HepG2 (cell line): ENCODE measurements around the gene TMC8. TPM values are rescaled to one million over a fixed set of nuclear protein-coding genes. Genes with fewer than 3 reads are reported as not detected.

Source experiments
- ATAD3A ChIP-seq: sonication (generic); formaldehyde crosslinking; IDR thresholded peaks from 2 replicates; pipeline ENCODE4 v1.4.0; 2020; ENCODE audit warnings: missing genetic modification reagents
- DR1 ChIP-seq: sonication (generic); formaldehyde crosslinking; IDR thresholded peaks from 2 replicates; pipeline ENCODE4 v1.8.0; 2021; ENCODE audit warnings: mild to moderate bottlenecking, missing genetic modification reagents, inconsistent platforms
- EP300 ChIP-seq, 3 experiments: sonication (generic) in 1 of 3; formaldehyde crosslinking in 1 of 3; IDR thresholded peaks; 2 replicates each; pipeline versions ENCODE4 v1.5.1 to v1.6.1; 2011 to 2020; ENCODE audit warnings: low read depth in 2 of 3, low read length in 2 of 3, borderline replicate concordance in 1 of 3, improper control_type of control experiment in 1 of 3, mild to moderate bottlenecking in 1 of 3, missing genetic modification reagents in 1 of 3, moderate library complexity in 1 of 3
- FOSL1 ChIP-seq: sonication (generic); formaldehyde crosslinking; IDR thresholded peaks from 2 replicates; pipeline ENCODE4 v1.9.0; 2021; ENCODE audit warnings: missing genetic modification reagents, borderline replicate concordance
- FOXJ3 ChIP-seq: sonication (generic); formaldehyde crosslinking; IDR thresholded peaks from 2 replicates; pipeline ENCODE4 v1.4.0; 2020; ENCODE audit warnings: missing genetic modification reagents, mild to moderate bottlenecking, borderline replicate concordance
- MATR3 ChIP-seq: sonication (generic); formaldehyde crosslinking; IDR thresholded peaks from 2 replicates; pipeline ENCODE4 v1.4.0; 2020; ENCODE audit warnings: missing genetic modification reagents
- MIER3 ChIP-seq: IDR thresholded peaks from 2 replicates; pipeline ENCODE4 v1.6.1; 2016; ENCODE audit warnings: missing compliant biosample characterization, borderline replicate concordance
- MIXL1 ChIP-seq: IDR thresholded peaks from 2 replicates; pipeline ENCODE4 v1.6.1; 2016
- MXD4 ChIP-seq: IDR thresholded peaks from 2 replicates; pipeline ENCODE4 v1.6.1; 2016; ENCODE audit warnings: mild to moderate bottlenecking, missing biosample characterization, missing genetic modification reagents
- NFE2 ChIP-seq: sonication (generic); formaldehyde crosslinking; IDR thresholded peaks from 2 replicates; pipeline ENCODE4 v1.4.0; 2020; ENCODE audit warnings: missing genetic modification reagents
- PITX1 ChIP-seq: sonication (generic); formaldehyde crosslinking; IDR thresholded peaks from 2 replicates; pipeline ENCODE4 v1.5.1; 2020; ENCODE audit warnings: mild to moderate bottlenecking, missing genetic modification reagents
- PPARG ChIP-seq: conservative IDR thresholded peaks from 2 replicates; pipeline ENCODE4 v1.6.1; 2016; ENCODE audit warnings: missing biosample characterization, missing genetic modification reagents
- SIN3B ChIP-seq: fragments of 150-350 bp; IDR thresholded peaks from 2 replicates; pipeline ENCODE4 v1.6.1; 2014; ENCODE audit warnings: low read length
- SOX13 ChIP-seq, 3 experiments: fragments of 450-650 bp in 1 of 3; sonication (generic) in 1 of 3; formaldehyde crosslinking in 1 of 3; IDR thresholded peaks in 2 of 3; conservative IDR thresholded peaks in 1 of 3; 2 replicates each; pipeline versions ENCODE4 v1.5.0 to v1.6.1; 2016 to 2020; ENCODE audit warnings: antibody characterized with exemption in 1 of 3, mild to moderate bottlenecking in 1 of 3, missing compliant biosample characterization in 1 of 3, missing genetic modification reagents in 1 of 3, moderate library complexity in 1 of 3
- ZBTB7A ChIP-seq: sonication (generic); formaldehyde crosslinking; IDR thresholded peaks from 2 replicates; pipeline ENCODE4 v1.8.0; 2022; ENCODE audit warnings: mild to moderate bottlenecking, missing genetic modification reagents
- ZKSCAN1 ChIP-seq: fragments of 150-350 bp; IDR thresholded peaks from 2 replicates; pipeline ENCODE4 v1.6.1; 2014; ENCODE audit warnings: low read length
- ZNF224 ChIP-seq: sonication (generic); formaldehyde crosslinking; IDR thresholded peaks from 2 replicates; pipeline ENCODE4 v1.5.0; 2020; ENCODE audit warnings: mild to moderate bottlenecking, missing genetic modification reagents
- ZNF557 ChIP-seq: sonication (generic); formaldehyde crosslinking; IDR thresholded peaks from 2 replicates; pipeline ENCODE4 v1.4.0; 2020; ENCODE audit warnings: missing genetic modification reagents
- ZNF614 ChIP-seq: IDR thresholded peaks from 2 replicates; pipeline ENCODE4 v1.6.1; 2018; ENCODE audit warnings: missing biosample characterization, missing genetic modification reagents, inconsistent platforms, borderline replicate concordance
- ZNF652 ChIP-seq: IDR thresholded peaks from 2 replicates; pipeline ENCODE4 v1.6.1; 2016; ENCODE audit warnings: low read depth, borderline replicate concordance
- ZNF773 ChIP-seq: sonication (generic); formaldehyde crosslinking; IDR thresholded peaks from 2 replicates; pipeline ENCODE4 v1.4.0; 2020; ENCODE audit warnings: missing genetic modification reagents, borderline replicate concordance
- polyA plus RNA-seq, 8 experiments: library from polyadenylated mRNA; depleted of rRNA in 3 of 8; stranded (reverse) in 7 of 8; unstranded in 1 of 8; fragments of >200 nt; fragmentation: Illumina TruSeq in 4 of 8; extraction: Trizol in 4 of 8; gene quantifications; 2 replicates each; pipeline versions ENCODE4 v1.2.1 to v1.2.3, GENCODE V29; 2011 to 2016; ENCODE audit warnings: low read depth in 4 of 8, missing spikeins in 1 of 8, mixed read lengths in 1 of 8; ENCODE audit not compliant: insufficient read depth in 1 of 8
- total RNA-seq, 5 experiments: library from RNA; depleted of rRNA; stranded (reverse); fragments of >200 nt; fragmentation: Illumina TruSeq; extraction: Trizol; gene quantifications; 2 replicates each; pipeline ENCODE4 v1.2.3, GENCODE V29; 2016; ENCODE audit warnings: low read depth in 1 of 5
- TF ChIP-seq, protein P1 (sequence below): sonication (generic); formaldehyde crosslinking; IDR thresholded peaks from 2 replicates; pipeline ENCODE4 v1.5.0; 2020; ENCODE audit warnings: mild to moderate bottlenecking, missing genetic modification reagents
- TF ChIP-seq, protein P2 (sequence below): sonication (generic); formaldehyde crosslinking; IDR thresholded peaks from 2 replicates; pipeline ENCODE4 v1.9.0; 2021; ENCODE audit warnings: missing genetic modification reagents, borderline replicate concordance

TMC8 gene
- total and polyA plus RNA-seq, 2 of the 13 experiments (the other 11 are each of a cell fraction or from before 2014, with no cell fraction given), result 0.53 to 7.8 TPM

DNA sequence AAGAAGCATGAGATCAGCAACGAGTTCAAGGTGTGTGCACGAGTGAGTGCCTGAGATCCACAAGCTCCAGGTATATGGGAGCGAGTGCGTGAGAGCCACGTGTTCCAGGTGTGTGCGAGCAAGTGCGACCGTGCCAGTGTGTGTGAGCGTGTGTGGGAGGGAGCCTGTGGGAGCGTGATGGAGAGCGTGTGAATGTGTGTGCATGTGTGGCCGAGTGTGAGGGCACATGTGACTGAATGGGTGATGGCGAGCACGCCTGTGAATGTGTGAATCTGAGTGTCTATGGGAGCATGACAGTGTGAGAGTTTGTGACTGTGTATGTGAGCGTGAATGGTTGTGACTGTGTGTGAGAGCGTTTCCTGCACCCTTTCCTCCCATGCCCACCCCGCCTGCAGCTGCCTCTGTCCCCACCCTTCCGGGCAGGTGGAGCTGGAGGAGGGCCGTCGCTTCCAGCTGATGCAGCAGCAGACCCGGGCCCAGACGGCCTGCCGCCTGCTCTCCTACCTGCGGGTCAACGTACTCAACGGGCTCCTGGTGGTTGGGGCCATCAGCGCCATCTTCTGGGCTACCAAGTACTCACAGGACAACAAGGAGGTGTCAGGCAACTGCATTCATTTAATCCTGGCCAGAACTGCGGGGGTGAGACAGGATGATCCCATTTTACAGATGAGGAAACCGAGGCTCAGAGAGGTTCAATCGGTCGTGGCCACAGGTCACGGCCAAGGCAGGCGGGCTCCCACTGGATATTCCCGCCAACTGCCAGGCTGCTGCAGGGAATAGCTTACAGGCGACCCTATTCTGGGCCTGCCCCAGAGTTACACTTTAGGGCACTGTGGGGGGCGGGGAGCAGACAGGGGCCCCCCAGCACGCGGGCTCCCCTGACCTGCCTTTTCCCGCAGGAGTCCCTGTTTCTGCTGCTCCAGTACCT is 3.7 kb downstream of the TMC8 start (continued):
- TF ChIP-seq SOX13 (IDR thresholded peaks at IDR 0.05) (no peak), SOX13 (CRISPR knock-in tag; conservative IDR thresholded peaks at IDR 0.05 in 1 of 2, IDR thresholded peaks at IDR 0.05 in 1 of 2) (no peak), ZNF224 (CRISPR knock-in tag) (no peak), MIER3 (CRISPR knock-in tag) (peak; percentile 60; the same call in 1 of the 2 replicates), ZNF614 (CRISPR knock-in tag) (peak; percentile 69; the same call in 1 of the 2 replicates), FOSL1 (CRISPR knock-in tag) (no peak), MIXL1 (CRISPR knock-in tag) (no peak), ZNF557 (CRISPR knock-in tag) (no peak), MATR3 (CRISPR knock-in tag) (no peak), DR1 (CRISPR knock-in tag) (no peak), ZKSCAN1 (no peak), PPARG (CRISPR knock-in tag) (0 out of 2 replicates have a peak, but pooled peaks have one; percentile 24), ATAD3A (CRISPR knock-in tag) (no peak), PITX1 (0 out of 2 replicates have a peak, but pooled peaks have one; percentile 38), EP300 (IDR thresholded peaks at IDR 0.05; ENCODE audit: low read depth in 2 of 2, low read length in 2 of 2) (no peak), EP300 (CRISPR knock-in tag; IDR thresholded peaks at IDR 0.05; ENCODE audit: borderline replicate concordance) (no peak), ZNF652 (no peak), MXD4 (CRISPR knock-in tag) (peak; percentile 59; the same call in 1 of the 2 replicates), SIN3B (no peak), FOXJ3 (CRISPR knock-in tag) (peak; percentile 40; the same call in 1 of the 2 replicates), NFE2 (CRISPR knock-in tag) (no peak), ZBTB7A (CRISPR knock-in tag) (no peak; the same call in 1 of the 2 replicates), ZNF773 (no peak)
- TF ChIP-seq, protein P1, sequence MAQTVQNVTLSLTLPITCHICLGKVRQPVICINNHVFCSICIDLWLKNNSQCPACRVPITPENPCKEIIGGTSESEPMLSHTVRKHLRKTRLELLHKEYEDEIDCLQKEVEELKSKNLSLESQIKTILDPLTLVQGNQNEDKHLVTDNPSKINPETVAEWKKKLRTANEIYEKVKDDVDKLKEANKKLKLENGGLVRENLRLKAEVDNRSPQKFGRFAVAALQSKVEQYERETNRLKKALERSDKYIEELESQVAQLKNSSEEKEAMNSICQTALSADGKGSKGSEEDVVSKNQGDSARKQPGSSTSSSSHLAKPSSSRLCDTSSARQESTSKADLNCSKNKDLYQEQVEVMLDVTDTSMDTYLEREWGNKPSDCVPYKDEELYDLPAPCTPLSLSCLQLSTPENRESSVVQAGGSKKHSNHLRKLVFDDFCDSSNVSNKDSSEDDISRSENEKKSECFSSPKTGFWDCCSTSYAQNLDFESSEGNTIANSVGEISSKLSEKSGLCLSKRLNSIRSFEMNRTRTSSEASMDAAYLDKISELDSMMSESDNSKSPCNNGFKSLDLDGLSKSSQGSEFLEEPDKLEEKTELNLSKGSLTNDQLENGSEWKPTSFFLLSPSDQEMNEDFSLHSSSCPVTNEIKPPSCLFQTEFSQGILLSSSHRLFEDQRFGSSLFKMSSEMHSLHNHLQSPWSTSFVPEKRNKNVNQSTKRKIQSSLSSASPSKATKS (CRISPR knock-in tag), result no peak
- TF ChIP-seq, protein P2, sequence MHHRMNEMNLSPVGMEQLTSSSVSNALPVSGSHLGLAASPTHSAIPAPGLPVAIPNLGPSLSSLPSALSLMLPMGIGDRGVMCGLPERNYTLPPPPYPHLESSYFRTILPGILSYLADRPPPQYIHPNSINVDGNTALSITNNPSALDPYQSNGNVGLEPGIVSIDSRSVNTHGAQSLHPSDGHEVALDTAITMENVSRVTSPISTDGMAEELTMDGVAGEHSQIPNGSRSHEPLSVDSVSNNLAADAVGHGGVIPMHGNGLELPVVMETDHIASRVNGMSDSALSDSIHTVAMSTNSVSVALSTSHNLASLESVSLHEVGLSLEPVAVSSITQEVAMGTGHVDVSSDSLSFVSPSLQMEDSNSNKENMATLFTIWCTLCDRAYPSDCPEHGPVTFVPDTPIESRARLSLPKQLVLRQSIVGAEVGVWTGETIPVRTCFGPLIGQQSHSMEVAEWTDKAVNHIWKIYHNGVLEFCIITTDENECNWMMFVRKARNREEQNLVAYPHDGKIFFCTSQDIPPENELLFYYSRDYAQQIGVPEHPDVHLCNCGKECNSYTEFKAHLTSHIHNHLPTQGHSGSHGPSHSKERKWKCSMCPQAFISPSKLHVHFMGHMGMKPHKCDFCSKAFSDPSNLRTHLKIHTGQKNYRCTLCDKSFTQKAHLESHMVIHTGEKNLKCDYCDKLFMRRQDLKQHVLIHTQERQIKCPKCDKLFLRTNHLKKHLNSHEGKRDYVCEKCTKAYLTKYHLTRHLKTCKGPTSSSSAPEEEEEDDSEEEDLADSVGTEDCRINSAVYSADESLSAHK (CRISPR knock-in tag), result no peak
